ENCODE results near the gene PRKACG.
"Not testable (repeated sequence)": the region's sequence is repeated elsewhere in the genome, so short reads cannot be mapped to it uniquely, and the experiment has no call there.

The PRKACG gene

DNA sequence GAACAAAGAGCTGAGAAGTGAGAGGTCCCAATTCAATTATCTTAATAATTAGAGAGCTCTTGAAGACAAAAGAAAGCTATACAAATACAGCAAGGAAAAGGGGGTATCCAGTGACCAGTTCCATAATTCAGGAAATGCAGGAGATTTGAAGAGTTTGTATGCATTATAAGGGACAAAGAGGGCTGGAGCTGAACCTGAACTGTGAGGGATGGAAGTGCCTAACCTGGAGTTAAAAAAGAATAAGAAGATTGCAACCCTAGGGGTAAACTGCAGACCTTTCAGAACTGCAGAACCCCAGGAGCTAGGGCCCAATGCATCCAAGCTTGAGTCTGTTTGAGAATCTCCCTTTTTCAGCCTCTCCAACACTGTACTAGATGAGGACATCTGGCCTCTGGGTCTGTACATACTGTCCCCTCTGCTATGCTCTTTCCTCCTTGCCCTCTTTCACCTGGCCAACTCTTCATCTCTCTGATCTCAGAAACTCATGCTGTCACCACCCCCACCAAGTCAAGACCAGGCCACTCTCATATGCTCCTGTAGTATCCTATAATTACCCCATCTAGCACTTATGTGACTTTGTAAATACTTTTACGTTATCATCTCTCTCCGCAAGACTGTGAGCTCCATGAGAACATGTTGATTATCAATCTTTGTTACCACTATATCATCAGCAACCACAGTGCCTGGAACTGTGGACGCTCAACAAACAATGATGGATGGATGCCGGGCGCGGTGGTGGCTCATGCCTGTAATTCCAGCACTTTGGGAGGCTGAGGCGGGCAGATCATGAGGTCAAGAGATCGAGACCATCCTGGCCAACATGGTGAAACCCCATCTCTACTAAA lies 6.6 kb upstream of the PRKACG start:
- DNase-seq, result no peak

DNA sequence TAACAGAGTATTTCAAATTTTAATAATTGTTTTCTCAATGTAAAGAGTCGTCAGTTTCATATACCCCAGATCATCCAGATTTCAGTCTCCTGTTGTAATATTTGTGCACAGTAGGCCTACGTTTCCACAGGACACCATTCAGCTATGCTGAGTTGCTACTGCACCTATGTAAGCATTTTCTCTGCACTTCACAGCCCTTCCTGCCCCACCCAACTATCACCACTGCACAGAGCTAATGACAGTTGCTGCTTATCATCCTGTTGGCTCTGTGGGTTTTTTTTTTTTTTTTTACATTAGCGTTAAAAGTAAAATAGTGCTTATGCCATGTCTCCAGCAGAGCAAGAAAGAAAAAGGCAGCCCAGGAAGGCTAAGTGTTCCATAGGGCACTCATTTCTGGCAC lies 5.9 kb upstream of the PRKACG start:
- DNase-seq, result no peak

DNA sequence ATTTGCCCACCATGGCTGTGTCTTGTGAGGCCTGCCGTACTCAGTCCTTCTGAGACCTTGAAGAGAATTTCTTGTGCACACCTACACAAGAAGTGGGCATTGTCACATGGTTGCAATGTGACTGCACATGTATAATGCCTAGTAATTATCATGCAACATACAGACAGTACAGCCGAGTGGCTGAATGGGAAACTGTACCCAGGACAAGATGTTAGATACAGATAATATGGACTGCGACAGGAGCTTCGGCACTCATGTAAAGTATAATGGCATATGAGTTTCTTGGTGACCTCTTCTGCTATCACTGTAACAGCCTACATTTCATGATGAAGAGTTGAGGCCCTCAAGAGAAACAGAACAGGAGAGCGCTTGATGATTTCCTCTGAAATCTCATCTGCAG lies 4.8 kb upstream of the PRKACG start:
- no peak for DNase-seq

DNA sequence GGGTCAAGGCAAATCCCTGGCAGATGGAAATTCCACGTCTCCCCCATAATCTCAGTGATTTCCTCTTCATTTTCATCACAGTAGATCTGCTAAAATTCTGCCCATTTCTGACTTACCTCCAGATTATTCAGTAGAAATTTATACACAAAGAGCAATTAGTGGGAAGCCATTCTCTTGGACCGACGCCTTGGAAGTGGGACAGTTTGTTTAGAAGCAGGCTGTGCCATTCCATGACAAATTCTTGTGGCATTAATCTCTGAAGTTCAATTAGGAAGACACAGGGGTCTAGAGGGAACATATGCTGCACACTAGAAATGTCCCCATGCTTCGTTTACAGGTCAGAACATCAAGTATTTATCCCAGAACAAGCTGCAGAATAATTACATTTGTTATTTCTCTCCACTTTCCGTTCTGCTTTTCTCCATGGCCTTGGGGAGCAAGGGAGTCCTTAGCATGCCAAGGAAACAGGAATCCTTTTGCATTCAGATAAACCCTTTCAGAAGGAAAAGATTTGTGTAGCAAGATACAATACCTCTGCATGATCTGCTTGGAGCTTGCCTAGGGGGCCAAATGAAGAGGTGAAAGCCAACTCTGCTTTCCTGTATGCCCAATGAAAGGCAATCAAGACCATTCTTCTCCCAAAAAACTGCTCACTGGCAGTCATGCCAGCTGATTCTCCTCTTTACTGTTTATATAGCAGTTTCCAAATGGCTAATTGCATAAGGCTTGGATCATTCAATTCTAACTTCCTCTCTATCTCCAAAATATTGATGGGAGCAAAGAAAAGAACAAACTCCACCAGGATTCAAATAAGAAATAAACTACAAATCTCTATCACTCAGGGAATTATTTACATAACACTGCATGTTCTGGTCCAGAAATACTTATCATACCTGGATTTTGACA lies 2.5 kb upstream of the PRKACG start:
- DNase-seq, result no peak

DNA sequence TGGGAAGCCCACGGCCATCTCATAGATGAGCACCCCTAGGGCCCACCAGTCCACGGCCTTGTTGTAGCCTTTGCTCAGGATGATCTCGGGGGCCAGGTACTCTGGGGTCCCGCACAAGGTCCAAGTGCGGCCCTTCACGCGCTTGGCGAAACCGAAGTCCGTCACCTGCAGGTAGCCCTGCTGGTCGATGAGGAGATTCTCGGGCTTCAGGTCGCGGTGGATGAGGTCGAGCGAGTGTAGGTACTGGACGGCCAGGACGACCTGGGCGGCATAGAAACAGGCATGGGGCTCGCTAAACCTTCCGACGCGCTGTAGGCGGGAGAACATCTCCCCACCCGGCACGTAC lies 558 bp downstream of the PRKACG start:
- no peak for DNase-seq

DNA sequence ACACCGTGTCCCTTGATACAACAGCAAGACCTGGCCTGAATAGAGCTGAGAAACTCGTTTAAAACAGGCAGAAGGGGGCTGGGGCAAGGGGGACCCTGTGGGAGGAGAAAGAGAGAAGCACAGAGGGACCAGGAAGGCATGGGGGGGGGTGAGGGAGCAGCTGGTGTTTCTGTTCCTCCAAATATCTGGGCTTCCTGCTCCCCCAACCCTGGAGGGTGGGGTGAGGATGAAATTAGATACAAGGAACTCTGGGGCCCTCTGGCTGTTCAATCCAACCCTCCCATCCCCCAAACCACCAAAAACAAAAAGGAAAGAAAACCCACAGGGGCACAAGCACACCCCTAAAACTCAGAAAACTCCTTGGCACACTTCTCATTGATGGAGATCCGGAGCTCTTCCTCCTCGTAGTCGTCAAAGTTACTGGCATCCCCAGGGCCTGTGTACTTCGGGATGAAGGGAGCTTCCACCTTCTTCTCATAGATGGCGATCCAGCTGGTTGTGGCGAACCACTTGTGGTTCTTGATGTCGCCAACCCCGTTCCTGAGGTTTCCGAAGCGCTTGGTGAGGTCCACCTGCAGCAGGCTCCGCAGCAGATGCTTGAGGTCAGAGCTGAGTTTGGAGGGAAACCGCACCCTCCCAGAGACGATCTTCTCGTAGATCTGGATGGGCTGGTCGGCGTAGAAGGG lies 1.1 kb downstream of the PRKACG start:
- no peak for DNase-seq

DNA sequence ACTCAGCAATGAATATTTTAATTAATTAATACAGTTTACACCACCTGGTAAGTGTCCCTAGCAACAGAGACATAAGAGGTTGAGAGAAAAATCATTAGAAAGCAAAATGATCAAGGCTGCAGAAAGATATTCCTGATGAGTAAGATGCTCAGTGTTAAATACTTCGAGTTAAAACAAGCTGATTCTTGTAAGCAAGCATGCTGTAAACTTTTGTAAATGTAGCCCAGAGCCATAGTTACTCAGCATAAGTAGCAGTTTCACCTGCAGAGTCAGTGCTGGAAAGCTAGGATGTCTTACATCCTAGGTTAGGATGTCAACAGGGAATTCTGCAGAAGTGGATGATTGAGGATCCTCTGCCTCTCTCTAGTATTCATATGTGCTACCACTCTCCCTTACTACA lies 4.2 kb downstream of the PRKACG start:
- DNase-seq, result no peak

DNA sequence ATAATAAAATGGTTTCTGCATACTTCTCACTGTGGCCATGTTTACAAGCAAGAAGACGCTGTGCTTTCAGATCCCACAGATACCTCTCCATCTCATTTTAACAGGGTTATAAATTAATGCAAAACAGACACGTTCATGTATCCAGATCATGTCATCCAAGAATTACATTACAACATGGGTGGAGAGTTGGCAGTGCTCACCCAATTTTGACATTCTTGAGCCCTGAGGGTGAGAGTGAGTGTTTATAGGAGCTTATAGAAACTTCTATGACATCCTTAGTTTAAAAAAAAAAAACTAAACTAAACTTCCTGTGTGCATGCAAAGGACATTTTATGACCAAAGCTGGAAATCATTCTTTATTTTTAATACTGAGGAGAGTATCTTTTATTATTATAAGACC lies 9.1 kb downstream of the PRKACG start:
- no peak for DNase-seq

DNA sequence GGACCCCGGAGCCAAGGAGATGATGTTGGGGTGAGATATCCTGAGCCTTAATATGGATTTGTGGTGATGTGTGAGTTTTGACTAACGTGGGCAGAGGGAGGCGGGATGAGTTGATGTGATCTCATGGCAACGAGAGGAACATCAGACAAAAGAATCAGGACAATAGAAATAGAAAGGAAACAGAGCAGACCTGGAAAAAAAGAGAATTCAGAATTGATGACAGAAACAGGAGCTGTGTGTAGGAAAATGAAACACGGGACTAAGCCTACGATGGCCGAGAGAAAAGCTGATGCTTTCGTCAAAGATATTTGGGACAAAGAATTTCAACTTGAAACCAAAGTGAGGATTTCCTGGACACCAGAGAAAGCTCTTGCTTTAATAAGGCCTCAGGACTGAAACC lies 10.9 kb downstream of the PRKACG start:
- no peak for DNase-seq

DNA sequence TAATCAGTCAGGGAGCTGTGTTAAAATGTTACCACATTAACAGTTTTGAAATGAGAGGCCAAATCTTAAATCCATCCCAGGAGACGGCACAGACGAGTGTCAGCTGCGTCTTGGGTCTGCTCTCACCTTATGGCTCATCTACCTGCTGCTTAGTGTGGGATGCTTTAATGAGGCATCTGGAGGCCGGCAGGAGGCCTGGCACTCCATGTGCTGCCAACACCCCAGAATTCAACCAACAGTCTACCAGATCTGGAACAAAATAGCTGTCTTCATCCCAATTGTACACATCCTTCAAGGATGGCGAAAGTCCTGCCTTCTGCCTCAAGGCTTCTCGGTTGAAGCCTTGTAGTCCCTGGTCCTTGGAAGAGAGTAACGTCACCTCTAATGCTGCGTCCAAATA lies 12.0 kb downstream of the PRKACG start:
- DNase-seq, result no peak

DNA sequence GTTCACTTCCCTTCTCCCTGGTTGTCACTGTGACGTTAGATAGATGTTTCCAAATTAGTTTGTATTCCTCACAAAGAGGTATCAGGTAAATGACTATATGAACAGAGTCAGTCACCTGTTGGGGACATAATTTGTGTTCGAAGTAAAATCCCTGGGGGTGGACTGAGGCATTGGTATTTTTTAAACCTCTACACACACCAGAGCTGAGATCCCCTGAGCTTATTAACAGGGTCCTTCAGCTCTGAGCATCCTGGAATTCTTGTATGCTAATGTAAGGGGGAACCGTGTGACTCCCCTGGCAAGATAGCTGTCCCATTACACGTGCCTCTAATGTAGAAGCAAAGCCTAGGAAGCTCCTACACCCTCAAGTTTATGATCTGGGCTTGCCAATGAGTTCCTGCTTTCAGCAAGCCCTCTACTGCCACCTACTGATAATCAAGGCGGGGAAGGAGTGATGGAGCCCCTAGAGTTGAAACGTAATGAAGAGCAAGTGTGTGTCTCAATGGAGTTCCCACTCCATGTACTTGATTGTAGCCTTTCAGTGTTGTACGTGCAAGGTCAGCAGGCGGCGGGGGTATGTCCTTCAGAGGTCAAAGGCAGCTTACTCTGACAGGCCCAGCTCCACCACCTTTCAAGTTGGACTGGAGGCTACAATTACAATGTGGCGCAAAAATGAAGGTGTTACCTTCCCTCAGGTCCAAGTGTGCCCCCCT lies 14.4 kb downstream of the PRKACG start:
- peak; percentile 80 for DNase-seq

DNA sequence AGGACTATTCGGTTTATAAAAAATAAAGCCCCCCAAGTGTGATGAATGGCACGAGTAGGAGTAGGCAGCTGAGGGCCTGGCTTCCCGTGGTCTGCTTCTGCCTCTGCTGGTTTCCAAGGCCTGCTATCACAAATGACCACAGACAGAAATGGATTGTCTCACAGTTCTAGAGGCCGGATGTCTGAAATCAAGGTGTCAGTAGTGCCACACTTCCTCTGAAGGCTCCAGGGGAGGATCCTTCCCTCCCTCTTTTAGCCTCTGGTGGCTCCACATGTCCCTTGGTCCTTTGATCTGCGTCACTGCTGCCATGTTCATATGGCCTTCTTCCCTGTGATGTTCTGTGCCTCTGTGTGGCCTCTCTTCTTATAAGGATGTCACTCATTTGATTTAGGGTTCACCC lies 15.1 kb downstream of the PRKACG start:
- no peak for DNase-seq

DNA sequence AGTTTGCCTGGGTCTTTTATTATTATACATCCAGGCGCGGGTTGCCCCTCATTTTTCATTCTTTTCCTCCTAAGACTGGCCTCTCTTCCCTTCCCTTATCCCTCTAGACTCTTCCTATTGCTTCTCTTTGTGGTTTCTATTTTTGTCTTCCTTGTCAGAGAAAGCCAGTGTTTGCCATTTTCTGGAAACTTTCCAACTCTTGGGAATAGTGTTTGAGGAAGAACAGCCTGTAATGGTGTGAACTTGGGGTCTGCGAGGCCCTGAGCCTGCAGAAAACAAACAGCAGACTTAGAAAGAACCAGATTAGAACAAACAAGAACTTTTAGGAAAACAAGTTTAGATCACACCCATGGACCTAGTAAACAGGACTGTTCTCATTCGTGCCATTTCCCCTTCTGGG lies 15.5 kb downstream of the PRKACG start:
- no peak for DNase-seq

DNA sequence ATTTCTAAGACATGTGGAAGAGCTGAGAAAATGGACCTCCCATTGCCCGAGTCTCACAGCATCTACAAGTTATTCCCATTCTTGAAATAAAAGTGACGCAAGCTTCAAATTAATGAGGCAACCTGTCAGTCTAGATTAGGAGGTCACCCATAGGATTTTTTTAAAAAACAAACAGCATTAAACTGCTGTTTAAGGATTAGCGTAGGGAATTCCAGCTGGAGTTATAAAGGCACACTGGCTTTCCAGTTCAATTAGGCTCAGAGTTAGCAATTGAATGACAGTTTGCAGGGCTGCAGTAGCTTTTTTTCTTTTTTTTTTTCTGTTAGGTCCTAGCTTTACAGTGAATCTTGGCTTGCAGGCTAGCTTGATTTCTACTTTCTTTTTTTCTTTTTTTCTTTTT lies 16.2 kb downstream of the PRKACG start:
- DNase-seq, result no peak

DNA sequence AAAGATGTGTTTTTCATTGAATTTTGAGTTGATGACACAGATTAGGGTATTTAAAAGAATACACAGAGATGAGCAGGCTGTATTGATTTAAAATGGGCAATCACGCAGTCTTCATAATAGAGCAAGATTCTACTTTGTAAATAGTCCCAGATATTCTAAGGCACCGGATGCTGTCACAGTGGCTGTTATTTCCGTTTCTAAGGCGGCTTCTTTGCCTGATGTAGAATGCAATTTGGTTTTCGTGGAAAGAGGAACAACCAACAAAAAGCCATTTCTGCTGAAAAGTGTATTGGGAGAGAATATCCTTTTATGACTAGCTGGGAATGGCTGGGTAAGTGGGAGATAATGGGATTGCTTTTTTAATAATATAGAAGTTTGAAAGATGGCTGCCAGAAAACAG lies 17.5 kb downstream of the PRKACG start:
- DNase-seq, result peak; percentile 47

DNA sequence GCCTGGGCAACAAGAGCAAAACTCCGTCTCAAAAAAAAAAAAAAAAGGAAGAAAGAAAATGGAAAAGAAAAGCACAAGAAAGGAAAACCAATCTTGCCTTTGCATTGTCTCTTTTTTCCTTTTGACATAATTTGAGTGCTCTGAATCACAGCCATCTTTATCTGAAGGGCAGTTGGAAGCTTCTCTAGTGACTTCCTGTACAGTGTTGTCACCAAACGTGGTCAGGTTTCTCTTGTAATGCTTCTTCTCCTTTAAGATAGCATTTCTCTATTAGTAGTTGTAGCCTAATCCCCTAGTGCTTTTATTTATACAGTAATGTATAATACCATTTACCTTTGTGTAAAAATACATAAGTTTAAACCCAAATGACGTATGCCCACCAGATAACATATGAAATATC lies 18.1 kb downstream of the PRKACG start:
- peak; percentile 49 for DNase-seq

DNA sequence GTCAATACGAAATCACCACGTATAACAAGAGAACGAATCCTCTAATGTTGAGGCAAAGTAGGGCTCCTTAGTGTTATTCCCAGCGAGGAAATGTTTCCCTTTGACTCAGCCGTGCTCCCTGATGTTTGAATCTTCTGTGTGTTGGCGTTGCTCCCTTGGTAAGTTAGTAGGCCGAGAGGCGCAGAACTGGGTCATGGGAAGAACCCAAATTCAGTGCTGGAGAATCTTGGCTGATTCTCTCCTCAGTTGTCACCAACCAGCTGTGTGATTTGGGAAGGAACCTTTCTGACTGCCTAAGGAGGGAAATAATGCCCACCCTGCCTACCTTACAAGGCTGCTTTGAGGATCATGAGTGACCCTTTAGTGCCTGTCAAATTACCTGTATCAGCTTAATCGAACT lies 22.5 kb downstream of the PRKACG start:
- no peak for DNase-seq

DNA sequence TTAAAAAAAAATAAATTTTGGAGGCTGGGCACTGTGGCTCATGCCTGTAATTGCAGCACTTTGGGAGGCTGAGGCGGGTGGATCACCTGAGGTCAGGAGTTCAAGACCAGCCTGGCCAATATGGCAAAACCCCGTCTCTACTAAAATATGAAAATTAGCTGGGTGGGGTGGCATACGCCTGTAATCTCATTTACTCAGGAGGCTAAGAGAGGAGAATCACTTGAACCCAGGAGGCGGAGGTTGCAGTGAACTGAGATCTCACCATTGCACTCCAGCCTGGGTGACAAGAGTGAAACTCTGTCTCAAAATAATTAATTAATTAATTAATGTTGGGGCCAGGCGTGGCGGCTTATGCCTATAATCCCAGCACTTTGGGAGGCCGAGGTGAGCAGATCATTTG lies 27.0 kb downstream of the PRKACG start:
- not testable (repeated sequence) for DNase-seq

DNA sequence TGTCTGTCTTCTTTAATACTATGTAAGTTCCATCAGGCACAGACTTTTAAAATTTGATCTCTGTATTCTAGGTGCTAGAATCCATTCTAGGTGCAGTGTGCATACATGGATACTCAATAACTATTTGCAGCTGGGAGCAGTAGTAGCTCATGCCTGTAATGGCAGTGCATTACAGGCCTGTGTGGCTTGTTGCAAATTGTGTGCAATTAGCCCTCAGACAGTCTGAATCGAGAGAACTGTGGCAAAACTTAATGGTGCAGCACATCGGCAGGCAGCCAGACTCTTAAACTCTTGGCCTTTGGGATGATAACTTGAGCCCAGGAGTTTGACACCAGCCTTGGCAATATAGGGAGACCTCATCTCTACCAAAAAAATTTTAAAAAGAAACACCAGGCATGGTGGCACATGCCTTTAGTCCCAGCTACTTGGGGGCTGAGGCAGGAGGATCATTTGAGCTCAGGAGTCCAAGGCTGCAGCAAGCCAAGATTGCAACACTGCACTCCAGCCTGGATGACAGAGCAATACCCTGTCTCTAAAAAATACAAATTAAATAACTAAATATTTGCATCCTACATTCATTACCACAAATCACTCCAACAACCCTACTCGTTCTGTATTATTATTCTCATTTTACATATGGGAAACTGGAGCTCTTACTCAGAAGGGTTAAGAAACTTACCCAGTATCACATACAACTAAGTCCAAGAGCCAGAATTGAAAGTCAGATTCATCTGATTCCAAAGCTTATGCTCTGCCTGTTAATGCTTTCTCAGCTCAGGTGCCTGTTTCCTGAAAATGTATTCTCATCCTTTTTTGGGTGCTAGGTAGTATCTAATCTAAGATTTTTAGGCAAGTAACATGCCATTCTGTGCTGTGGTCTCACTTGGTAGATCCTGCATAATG lies 30.1 kb downstream of the PRKACG start:
- no peak for DNase-seq

DNA sequence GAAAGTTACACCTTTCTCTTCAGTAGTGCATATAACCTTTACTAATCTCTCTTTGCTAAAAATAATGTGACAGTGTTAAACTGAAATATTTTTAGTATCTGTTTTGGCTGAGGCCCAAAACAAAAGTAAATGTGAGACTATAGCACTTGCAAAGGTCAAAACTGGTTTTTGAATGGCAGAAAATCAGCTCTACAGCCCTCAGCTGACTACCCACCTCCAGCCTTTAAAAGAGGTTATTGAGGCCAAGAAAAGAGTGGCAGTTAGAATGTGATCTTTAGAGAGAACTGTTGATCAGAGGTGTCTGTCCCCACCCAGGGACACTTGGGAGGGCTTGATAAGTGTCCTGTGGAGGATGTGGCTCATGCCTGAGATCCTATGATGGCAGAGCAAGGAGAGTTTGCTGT lies 30.9 kb downstream of the PRKACG start:
- no peak for DNase-seq

DNA sequence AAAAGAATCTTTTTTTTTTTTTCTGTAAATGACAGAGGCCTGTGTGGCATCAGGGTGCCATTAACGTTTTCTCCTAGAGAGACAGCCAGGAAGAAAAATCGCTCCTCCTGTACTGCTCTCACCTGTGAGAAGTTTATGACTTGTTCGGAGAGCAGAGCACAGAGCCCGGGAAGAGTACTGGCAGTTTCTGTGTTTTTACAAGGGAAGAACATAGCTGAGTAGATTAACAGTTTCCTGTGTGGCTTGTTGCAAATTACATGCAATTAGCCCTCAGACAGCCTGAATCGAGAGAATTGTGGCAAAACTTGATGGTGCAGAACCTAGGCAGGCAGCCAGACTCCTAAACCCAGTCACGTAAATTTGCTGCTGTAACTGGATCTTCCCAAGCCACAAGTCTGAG lies 32.1 kb downstream of the PRKACG start:
- no peak for DNase-seq

DNA sequence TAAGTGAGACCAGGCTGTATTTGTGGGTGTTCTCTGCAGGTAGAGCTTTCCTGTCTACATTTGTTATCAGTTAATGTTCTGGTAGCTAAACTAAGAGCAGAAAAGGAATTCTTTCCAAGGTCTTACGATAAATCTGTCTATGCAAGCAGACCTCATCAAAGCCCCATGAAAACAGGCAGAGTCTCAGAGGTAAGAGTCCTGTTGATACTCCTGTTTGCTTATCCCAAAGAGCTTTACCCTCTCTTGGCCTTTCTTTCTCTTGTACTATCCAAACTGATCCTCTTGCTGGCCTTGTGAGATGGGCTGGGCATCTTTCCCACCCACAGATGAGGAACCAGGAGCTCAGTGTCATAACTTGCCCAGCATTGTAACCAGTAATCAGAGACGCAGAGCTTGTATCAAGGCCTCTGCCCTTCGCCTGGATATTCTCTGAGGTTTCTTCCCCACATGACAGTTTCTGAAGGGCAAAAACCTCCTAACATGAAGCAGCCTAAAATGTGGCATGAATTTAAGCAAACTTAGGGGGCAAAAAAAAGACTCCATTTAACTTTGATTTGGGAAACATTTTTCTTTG lies 33.5 kb downstream of the PRKACG start:
- peak; percentile 63 for DNase-seq
